ENCODE measurements around the gene ALG11.

DNA sequence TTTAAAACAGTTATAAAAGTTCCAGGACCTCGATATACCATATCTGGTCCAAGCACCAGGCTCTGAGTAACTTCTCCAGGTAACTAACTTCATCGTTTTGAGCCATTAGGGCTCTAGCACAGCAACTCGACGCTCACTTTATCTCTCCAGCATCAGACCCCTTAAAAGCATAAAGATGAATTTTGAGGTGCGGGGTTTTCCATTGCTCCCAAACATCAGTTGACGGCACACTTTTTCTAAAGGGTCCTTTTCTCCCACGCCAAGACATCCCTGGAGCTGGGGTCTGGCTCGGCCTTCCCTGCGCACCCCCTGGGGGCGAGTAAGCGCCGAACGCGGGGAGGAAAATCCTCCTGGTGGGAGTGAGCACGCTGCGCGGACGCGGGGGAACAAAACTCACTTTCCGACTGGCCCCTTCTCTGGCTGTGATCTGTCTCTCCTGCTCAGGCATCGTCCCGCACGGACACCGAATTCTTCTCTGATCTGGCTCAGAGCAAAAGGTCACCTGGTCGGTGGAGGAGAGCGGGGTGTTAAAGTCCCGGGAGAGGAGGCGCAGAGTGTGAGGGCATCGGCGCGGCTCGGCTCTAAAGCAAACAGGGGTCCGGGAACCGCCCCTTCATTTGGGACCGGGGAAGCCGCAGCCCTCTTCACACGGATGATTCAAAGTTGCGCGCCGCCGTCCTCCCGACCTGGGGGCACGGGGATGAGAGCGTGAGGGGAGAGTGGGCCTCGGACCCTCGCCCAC lies 1.1 kb upstream of the ALG11 start, which contains the start of gene ATP7B:
- TF ChIP-seq POLR2A (IDR thresholded peaks at IDR 0.05; ENCODE audit: low read length) (no peak), GATA1 (IDR thresholded peaks at IDR 0.05; ENCODE audit: low read depth, low read length) (no peak)

Measured in erythroblast (primary cell).